ENCODE data around the gene CD7.

Gene CD7

DNA sequence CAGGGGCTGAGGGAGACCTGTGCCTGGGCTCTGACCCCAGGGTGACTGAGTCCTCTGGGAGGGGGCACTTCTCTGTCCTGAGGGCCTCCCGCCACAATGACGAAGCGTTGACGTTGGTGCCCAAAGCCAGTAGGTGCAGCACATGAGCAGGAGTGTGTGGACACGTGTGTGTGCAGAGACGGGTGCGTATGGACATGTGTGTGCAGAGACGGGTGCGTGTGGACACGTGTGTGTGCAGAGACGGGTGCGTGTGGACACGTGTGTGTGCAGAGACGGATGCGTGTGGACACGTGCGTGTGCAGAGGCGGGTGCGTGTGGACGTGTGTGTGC, 726 bp upstream of the CD7 start:
- Histone ChIP-seq H3K4me3 (ENCODE audit: low read depth, low read length) (no peak overlapping the region), H3K27ac (no peak overlapping the region), H3K27me3 (replicated peaks) (peaks cover 34% of the 10 kb centered on the region), H3K36me3 (replicated peaks) (no peaks in the 10 kb centered on the region)
- TF ChIP-seq, protein P1, sequence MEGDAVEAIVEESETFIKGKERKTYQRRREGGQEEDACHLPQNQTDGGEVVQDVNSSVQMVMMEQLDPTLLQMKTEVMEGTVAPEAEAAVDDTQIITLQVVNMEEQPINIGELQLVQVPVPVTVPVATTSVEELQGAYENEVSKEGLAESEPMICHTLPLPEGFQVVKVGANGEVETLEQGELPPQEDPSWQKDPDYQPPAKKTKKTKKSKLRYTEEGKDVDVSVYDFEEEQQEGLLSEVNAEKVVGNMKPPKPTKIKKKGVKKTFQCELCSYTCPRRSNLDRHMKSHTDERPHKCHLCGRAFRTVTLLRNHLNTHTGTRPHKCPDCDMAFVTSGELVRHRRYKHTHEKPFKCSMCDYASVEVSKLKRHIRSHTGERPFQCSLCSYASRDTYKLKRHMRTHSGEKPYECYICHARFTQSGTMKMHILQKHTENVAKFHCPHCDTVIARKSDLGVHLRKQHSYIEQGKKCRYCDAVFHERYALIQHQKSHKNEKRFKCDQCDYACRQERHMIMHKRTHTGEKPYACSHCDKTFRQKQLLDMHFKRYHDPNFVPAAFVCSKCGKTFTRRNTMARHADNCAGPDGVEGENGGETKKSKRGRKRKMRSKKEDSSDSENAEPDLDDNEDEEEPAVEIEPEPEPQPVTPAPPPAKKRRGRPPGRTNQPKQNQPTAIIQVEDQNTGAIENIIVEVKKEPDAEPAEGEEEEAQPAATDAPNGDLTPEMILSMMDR (IDR thresholded peaks at IDR 0.05; ENCODE audit: low read depth, low read length, missing control alignments) = no peak
- in situ Hi-C loops (cut with HindIII; ENCODE audit: low pct_ligation_motif_present, low sequenced_read_pairs) = no loop called here
- no peak for DNase-seq

GRCh38 chr17:82316651-82317393, 586 bp downstream of the CD7 start:
- Histone ChIP-seq H3K27ac (no peak overlapping the region), H3K4me3 (ENCODE audit: low read depth, low read length) (no peak overlapping the region), H3K36me3 (replicated peaks) (no peaks in the 10 kb centered on the region), H3K27me3 (replicated peaks) (peaks cover 29% of the 10 kb centered on the region)
- DNase-seq = no peak
- TF ChIP-seq, protein P1 (IDR thresholded peaks at IDR 0.05; ENCODE audit: low read depth, low read length, missing control alignments) = no peak
- in situ Hi-C loops (cut with HindIII; ENCODE audit: low pct_ligation_motif_present, low sequenced_read_pairs) = no loop called here

GRCh38 chr17:82315703-82316358, 1.6 kb downstream of the CD7 start:
- DNase-seq = no peak
- Histone ChIP-seq H3K36me3 (replicated peaks) (no peaks in the 10 kb centered on the region), H3K27me3 (replicated peaks) (peaks cover 29% of the 10 kb centered on the region), H3K27ac (no peak overlapping the region), H3K4me3 (ENCODE audit: low read depth, low read length) (no peak overlapping the region)
- TF ChIP-seq, protein P1 (IDR thresholded peaks at IDR 0.05; ENCODE audit: low read depth, low read length, missing control alignments) = no peak
- in situ Hi-C loops (cut with HindIII; ENCODE audit: low pct_ligation_motif_present, low sequenced_read_pairs) = no loop called here

GRCh38 chr17:82314727-82315605, 2.4 kb downstream of the CD7 start:
- peaks cover 29% of the 10 kb centered on the region for H3K27me3 ChIP-seq (replicated peaks)
- TF ChIP-seq, protein P1 (IDR thresholded peaks at IDR 0.05; ENCODE audit: low read depth, low read length, missing control alignments) = no peak
- DNase-seq = no peak
- H3K4me3 ChIP-seq (ENCODE audit: low read depth, low read length) = no peak overlapping the region
- no peaks in the 10 kb centered on the region for H3K36me3 ChIP-seq (replicated peaks)
- H3K27ac ChIP-seq = no peak overlapping the region
- in situ Hi-C loops (cut with HindIII; ENCODE audit: low pct_ligation_motif_present, low sequenced_read_pairs) = no loop called here

GRCh38 chr17:82314012-82314726, 3.2 kb downstream of the CD7 start:
- TF ChIP-seq, protein P1 (IDR thresholded peaks at IDR 0.05; ENCODE audit: low read depth, low read length, missing control alignments) = no peak
- DNase-seq = no peak
- H3K36me3 ChIP-seq (replicated peaks) = no peaks in the 10 kb centered on the region
- H3K4me3 ChIP-seq (ENCODE audit: low read depth, low read length) = no peak overlapping the region
- H3K27ac ChIP-seq = no peak overlapping the region
- in situ Hi-C loops (cut with HindIII; ENCODE audit: low pct_ligation_motif_present, low sequenced_read_pairs) = no loop called here
- H3K27me3 ChIP-seq (replicated peaks) = peaks cover 29% of the 10 kb centered on the region
